Calu3 (cell line): ENCODE data around the gene APPBP2. TPM values are rescaled to one million over a fixed set of nuclear protein-coding genes. Genes with fewer than 3 reads are reported as not detected.

Source experiments
- BruUV-seq: library from RNA; stranded (reverse); fragments of 400-500 nt; replicated peaks from 2 replicates; lab custom pipeline; 2021; lab: Mats Ljungman, UMichigan
- CTCF ChIA-PET: fragments of 300-600 bp; sonication (Branson Sonifier 250); formaldehyde crosslinking; loops from one replicate; lab custom pipeline; 2022; ENCODE audit warnings: antibody characterized with exemption; lab: Charles Lee
- DNase-seq: peaks from one replicate; pipeline ENCODE4 v3.0.0; 2022
- H3K27ac Mint-ChIP-seq: one replicate; pipeline ENCODE4 v1.8.0; 2022; ENCODE audit warnings: mixed read lengths; ENCODE audit not compliant: unreplicated experiment
- H3K27me3 Mint-ChIP-seq: one replicate; pipeline ENCODE4 v1.8.0; 2022; ENCODE audit warnings: mixed read lengths; ENCODE audit not compliant: unreplicated experiment
- H3K36me3 Mint-ChIP-seq: one replicate; pipeline ENCODE4 v1.8.0; 2022; ENCODE audit warnings: mild to moderate bottlenecking, moderate library complexity, mixed read lengths; ENCODE audit not compliant: insufficient read depth, unreplicated experiment
- H3K4me1 Mint-ChIP-seq: one replicate; pipeline ENCODE4 v1.8.0; 2022; ENCODE audit warnings: mild to moderate bottlenecking, low read depth, mixed read lengths; ENCODE audit not compliant: unreplicated experiment
- H3K4me3 Mint-ChIP-seq: one replicate; pipeline ENCODE4 v1.8.0; 2022; ENCODE audit warnings: mild to moderate bottlenecking, low read depth, moderate library complexity, mixed read lengths; ENCODE audit not compliant: unreplicated experiment
- H3K9me3 Mint-ChIP-seq: one replicate; pipeline ENCODE4 v1.8.0; 2022; ENCODE audit warnings: low read depth, mixed read lengths; ENCODE audit not compliant: unreplicated experiment
- intact Hi-C: fragments of 100-400 bp; cut with micrococcal nuclease; formaldehyde crosslinking; loops from one replicate; pipeline ENCODE4 v1.10.0; 2022; ENCODE audit not compliant: unreplicated experiment
- total RNA-seq: library from RNA; stranded (reverse); gene quantifications from 2 replicates; pipeline ENCODE4 v1.2.3, GENCODE V29; 2022
- TF ChIP-seq, protein P1 (sequence below): fragments of 200-600 bp; IDR thresholded peaks from one replicate; pipeline ENCODE4 v1.8.0; 2022; ENCODE audit warnings: antibody characterized with exemption; ENCODE audit not compliant: unreplicated experiment

Gene APPBP2
- total RNA-seq, 1 experiment from 2014 or later, result 24.3 TPM

DNA sequence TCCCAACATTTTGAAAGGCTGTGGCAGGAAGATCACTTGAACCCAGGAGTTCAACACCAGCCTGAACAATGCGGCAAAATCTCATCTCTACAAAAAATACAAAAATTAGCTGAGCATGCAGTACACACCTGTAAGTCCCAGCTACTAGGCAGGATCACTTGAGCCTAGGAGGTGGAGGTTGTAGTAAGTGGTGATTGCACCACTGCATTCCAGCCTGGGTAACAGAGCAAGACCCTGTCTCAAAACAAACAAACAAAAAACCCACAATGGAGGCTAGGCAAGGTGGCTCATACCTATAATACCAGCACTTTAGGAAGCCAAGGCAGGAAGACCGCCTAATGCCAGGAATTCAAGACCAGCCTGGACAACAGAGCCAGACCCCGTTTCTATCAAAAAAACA lies 12.0 kb downstream of the APPBP2 start:
- no peaks in the 10 kb centered on the region for H3K9me3 Mint-ChIP-seq
- H3K4me1 Mint-ChIP-seq, result no peaks in the 10 kb centered on the region
- H3K36me3 Mint-ChIP-seq, result peaks cover 4% of the 10 kb centered on the region
- DNase-seq, result no peak
- TF ChIP-seq, protein P1, sequence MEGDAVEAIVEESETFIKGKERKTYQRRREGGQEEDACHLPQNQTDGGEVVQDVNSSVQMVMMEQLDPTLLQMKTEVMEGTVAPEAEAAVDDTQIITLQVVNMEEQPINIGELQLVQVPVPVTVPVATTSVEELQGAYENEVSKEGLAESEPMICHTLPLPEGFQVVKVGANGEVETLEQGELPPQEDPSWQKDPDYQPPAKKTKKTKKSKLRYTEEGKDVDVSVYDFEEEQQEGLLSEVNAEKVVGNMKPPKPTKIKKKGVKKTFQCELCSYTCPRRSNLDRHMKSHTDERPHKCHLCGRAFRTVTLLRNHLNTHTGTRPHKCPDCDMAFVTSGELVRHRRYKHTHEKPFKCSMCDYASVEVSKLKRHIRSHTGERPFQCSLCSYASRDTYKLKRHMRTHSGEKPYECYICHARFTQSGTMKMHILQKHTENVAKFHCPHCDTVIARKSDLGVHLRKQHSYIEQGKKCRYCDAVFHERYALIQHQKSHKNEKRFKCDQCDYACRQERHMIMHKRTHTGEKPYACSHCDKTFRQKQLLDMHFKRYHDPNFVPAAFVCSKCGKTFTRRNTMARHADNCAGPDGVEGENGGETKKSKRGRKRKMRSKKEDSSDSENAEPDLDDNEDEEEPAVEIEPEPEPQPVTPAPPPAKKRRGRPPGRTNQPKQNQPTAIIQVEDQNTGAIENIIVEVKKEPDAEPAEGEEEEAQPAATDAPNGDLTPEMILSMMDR, result no peak
- no TSS peak for BruUV-seq
- CTCF ChIA-PET, result interaction anchor here (0.7 kb wide), 1 partner anchor 251 kb away, joined by 6 read pairs; no protein-coding TSS in a partner anchor
- no peaks in the 10 kb centered on the region for H3K27me3 Mint-ChIP-seq
- intact Hi-C loops, result no loop called here
- H3K27ac Mint-ChIP-seq, result no peak overlapping the region
- no peak overlapping the region for H3K4me3 Mint-ChIP-seq

- BruUV-seq, result no TSS peak
- DNase-seq, result no peak
- Mint-ChIP-seq H3K27me3 (no peaks in the 10 kb centered on the region), H3K36me3 (peaks cover 3% of the 10 kb centered on the region), H3K27ac (no peak overlapping the region), H3K4me1 (no peaks in the 10 kb centered on the region), H3K9me3 (no peaks in the 10 kb centered on the region), H3K4me3 (no peak overlapping the region)
- intact Hi-C loops, result no loop called here
- TF ChIP-seq, protein P1, result no peak
- CTCF ChIA-PET, result no interaction called here
Measured at GRCh38 chr17:60513014-60513413, 13.0 kb downstream of the APPBP2 start.

GRCh38 chr17:60510723-60511122 lies 15.3 kb downstream of the APPBP2 start:
- Mint-ChIP-seq H3K9me3 (no peaks in the 10 kb centered on the region), H3K27ac (no peak overlapping the region), H3K36me3 (no peaks in the 10 kb centered on the region), H3K4me3 (no peak overlapping the region), H3K27me3 (no peaks in the 10 kb centered on the region), H3K4me1 (peaks cover 10% of the 10 kb centered on the region)
- intact Hi-C loops, result no loop called here
- DNase-seq, result no peak
- CTCF ChIA-PET, result no interaction called here
- TF ChIP-seq, protein P1, result no peak
- BruUV-seq, result no TSS peak

DNA sequence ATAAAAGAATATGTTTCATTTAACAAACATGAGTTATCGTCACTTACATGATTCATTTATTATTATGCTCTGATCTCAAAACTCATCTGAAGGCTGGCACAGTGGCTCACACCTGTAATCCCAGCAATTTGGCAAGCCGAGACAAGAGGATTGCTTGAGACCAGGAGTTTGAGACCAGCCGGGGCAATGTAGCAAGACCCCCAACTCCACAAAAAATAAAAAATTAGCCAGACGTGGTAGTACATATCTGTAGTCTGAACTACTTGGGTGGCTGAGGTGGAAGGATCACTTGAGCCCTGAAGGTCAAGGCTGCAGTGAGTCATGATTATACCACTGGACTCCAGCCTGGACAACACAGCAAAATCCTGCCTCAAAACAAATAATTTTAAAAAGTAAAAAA lies 16.0 kb downstream of the APPBP2 start:
- Mint-ChIP-seq H3K27me3 (no peaks in the 10 kb centered on the region), H3K27ac (no peak overlapping the region), H3K4me3 (no peak overlapping the region), H3K9me3 (no peaks in the 10 kb centered on the region), H3K36me3 (no peaks in the 10 kb centered on the region), H3K4me1 (peaks cover 10% of the 10 kb centered on the region)
- intact Hi-C loops, result no loop called here
- DNase-seq, result no peak
- no TSS peak for BruUV-seq
- CTCF ChIA-PET, result no interaction called here
- TF ChIP-seq, protein P1, result no peak
